ENCODE measurements around the gene TADA2B.

GRCh38 chr4:7007142-7007907, 35.8 kb upstream of the TADA2B start:
- TF ChIP-seq, protein P1, sequence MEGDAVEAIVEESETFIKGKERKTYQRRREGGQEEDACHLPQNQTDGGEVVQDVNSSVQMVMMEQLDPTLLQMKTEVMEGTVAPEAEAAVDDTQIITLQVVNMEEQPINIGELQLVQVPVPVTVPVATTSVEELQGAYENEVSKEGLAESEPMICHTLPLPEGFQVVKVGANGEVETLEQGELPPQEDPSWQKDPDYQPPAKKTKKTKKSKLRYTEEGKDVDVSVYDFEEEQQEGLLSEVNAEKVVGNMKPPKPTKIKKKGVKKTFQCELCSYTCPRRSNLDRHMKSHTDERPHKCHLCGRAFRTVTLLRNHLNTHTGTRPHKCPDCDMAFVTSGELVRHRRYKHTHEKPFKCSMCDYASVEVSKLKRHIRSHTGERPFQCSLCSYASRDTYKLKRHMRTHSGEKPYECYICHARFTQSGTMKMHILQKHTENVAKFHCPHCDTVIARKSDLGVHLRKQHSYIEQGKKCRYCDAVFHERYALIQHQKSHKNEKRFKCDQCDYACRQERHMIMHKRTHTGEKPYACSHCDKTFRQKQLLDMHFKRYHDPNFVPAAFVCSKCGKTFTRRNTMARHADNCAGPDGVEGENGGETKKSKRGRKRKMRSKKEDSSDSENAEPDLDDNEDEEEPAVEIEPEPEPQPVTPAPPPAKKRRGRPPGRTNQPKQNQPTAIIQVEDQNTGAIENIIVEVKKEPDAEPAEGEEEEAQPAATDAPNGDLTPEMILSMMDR (IDR thresholded peaks at IDR 0.05): no peak
- no peak for TF ChIP-seq ZFX (IDR thresholded peaks at IDR 0.05; ENCODE audit: borderline replicate concordance)
